A549 (cell line): ENCODE data around the gene PNPLA7. TPM values are rescaled to one million over a fixed set of nuclear protein-coding genes. Genes with fewer than 3 reads are reported as not detected.

Experiments
- ATAC-seq, 2 experiments: fragments of 200-7000 bp in 1 of 2; fragments of >200 bp in 1 of 2; cut with Nextera tagmentation in 1 of 2; cut with Tn5 transposase in 1 of 2; 3 replicates each; pipeline versions ENCODE4 v1.8.0 to v1.9.1; 2018 to 2020; ENCODE audit warnings: mild to moderate bottlenecking in 1 of 2, moderate library complexity in 1 of 2
- CTCF ChIA-PET: fragments of 300-600 bp; sonication (Branson Sonifier 250); formaldehyde crosslinking; extraction: SDS; loops from one replicate; lab custom pipeline; 2021; ENCODE audit warnings: antibody characterized with exemption, inconsistent platforms; lab: Yijun Ruan, JAX
- POLR2A ChIA-PET: fragments of 350-600 bp; formaldehyde crosslinking; extraction: SDS; loops from one replicate; lab custom pipeline; 2021; ENCODE audit warnings: antibody characterized with exemption, inconsistent platforms; lab: Yijun Ruan, JAX
- DNase-seq, 2 experiments: peaks; one replicate each; pipeline versions ENCODE4 v3.0.0 to v3.0.0-alpha.2; 2011 to 2016; ENCODE audit warnings: low read depth in 1 of 2, low spot score in 1 of 2
- FAIRE-seq: peaks from 2 replicates; lab custom pipeline; 2011; peaks lifted over from hg19 to GRCh38; lab: Jason Lieb, UNC
- H3K27ac ChIP-seq, 2 experiments: fragments of >200 bp; sonication (Bioruptor Twin); formaldehyde crosslinking; 3 replicates each; pipeline ENCODE4 v1.5.1; 2016 to 2017
- H3K4me1 ChIP-seq: fragments of >200 bp; sonication (Bioruptor Twin); formaldehyde crosslinking; 3 replicates; pipeline ENCODE4 v1.6.1; 2016
- H3K4me2 ChIP-seq: fragments of >200 bp; sonication (Bioruptor Twin); formaldehyde crosslinking; 3 replicates; pipeline ENCODE4 v1.6.1; 2016
- H3K4me3 ChIP-seq: fragments of >200 bp; sonication (Bioruptor Twin); formaldehyde crosslinking; 3 replicates; pipeline ENCODE4 v1.5.1; 2016
- H3K9me3 ChIP-seq: fragments of >200 bp; sonication (Bioruptor Twin); formaldehyde crosslinking; 3 replicates; pipeline ENCODE4 v1.6.1; 2016
- ATOH8 ChIP-seq: fragments of 250-450 bp; sonication (Bioruptor Pico); IDR thresholded peaks from 2 replicates; pipeline ENCODE4 v1.5.0; 2020; ENCODE audit warnings: low read depth, mild to moderate bottlenecking, moderate library complexity
- BCL3 ChIP-seq: fragments of >200 bp; sonication (Bioruptor Twin); formaldehyde crosslinking; IDR thresholded peaks from 3 replicates; pipeline ENCODE4 v1.6.1; 2016
- BHLHE40 ChIP-seq: IDR thresholded peaks from 2 replicates; pipeline ENCODE4 v1.6.1; 2012; ENCODE audit warnings: low read depth, low read length, inconsistent platforms
- CBX2 ChIP-seq: fragments of 200-600 bp; sonication (generic); IDR thresholded peaks from 2 replicates; pipeline ENCODE4 v1.6.1; 2016; ENCODE audit warnings: low read depth, mild to moderate bottlenecking, borderline replicate concordance
- CTCF ChIP-seq: fragments of >200 bp; sonication (Bioruptor Twin); formaldehyde crosslinking; IDR thresholded peaks from 3 replicates; pipeline ENCODE4 v1.5.1; 2016
- ESRRA ChIP-seq: fragments of 150-350 bp; IDR thresholded peaks from 2 replicates; pipeline ENCODE4 v1.6.1; 2014; ENCODE audit warnings: mild to moderate bottlenecking, low read length, borderline replicate concordance
- FOSB ChIP-seq: fragments of 250-450 bp; sonication (Bioruptor Pico); IDR thresholded peaks from 2 replicates; pipeline ENCODE4 v1.5.0; 2020; ENCODE audit warnings: mild to moderate bottlenecking, moderate library complexity
- HEYL ChIP-seq: fragments of 250-450 bp; sonication (Bioruptor Pico); IDR thresholded peaks from 2 replicates; pipeline ENCODE4 v1.8.0; 2021; ENCODE audit warnings: mild to moderate bottlenecking, moderate library complexity
- HOXB13 ChIP-seq: fragments of 250-450 bp; sonication (Bioruptor Pico); IDR thresholded peaks from 2 replicates; pipeline ENCODE4 v1.5.0; 2020; ENCODE audit warnings: low read depth, mild to moderate bottlenecking, moderate library complexity
- MAX ChIP-seq: IDR thresholded peaks from 2 replicates; pipeline ENCODE4 v1.6.1; 2012
- MAZ ChIP-seq: fragments of 150-350 bp; IDR thresholded peaks from 2 replicates; pipeline ENCODE4 v1.6.1; 2014; ENCODE audit warnings: antibody characterized with exemption, low read depth, low read length, borderline replicate concordance
- NPAS2 ChIP-seq: fragments of 250-450 bp; sonication (Bioruptor Pico); IDR thresholded peaks from 2 replicates; pipeline ENCODE4 v1.8.0; 2022; ENCODE audit warnings: mild to moderate bottlenecking, moderate library complexity, borderline replicate concordance
- PHF8 ChIP-seq: fragments of 200-600 bp; sonication (generic); IDR thresholded peaks from 2 replicates; pipeline ENCODE4 v1.6.1; 2016; ENCODE audit warnings: low read depth, mild to moderate bottlenecking, antibody characterized with exemption, moderate library complexity, borderline replicate concordance
- TP53 ChIP-seq: fragments of 250-450 bp; sonication (Bioruptor Pico); IDR thresholded peaks from 2 replicates; pipeline ENCODE4 v1.5.0; 2021; ENCODE audit warnings: mild to moderate bottlenecking, moderate library complexity
- ZC3H11A ChIP-seq: fragments of 450-650 bp; IDR thresholded peaks from 2 replicates; pipeline ENCODE4 v1.6.1; 2014; ENCODE audit warnings: antibody characterized with exemption, mild to moderate bottlenecking
- WGBS: methylation state at CpG from one replicate; pipeline ENCODE4 v1.1.6; 2017; ENCODE audit errors: missing lambda C conversion rate; 5-methylcytosine and 5-hydroxymethylcytosine counted together
- polyA plus RNA-seq, 4 experiments: library from polyadenylated mRNA; depleted of rRNA in 3 of 4; stranded (reverse); fragments of >200 nt; fragmentation: RNase III in 1 of 4; extraction: RNeasy Plus Mini Kit Qiagen cat#74134 plus additional on column Dnase treatment in 1 of 4; gene quantifications; 2 replicates in 3 of 4; 3 replicates in 1 of 4; pipeline ENCODE4 v1.2.3, GENCODE V29; 2011 to 2017
- TF ChIP-seq, protein P1 (sequence below): fragments of 150-350 bp; IDR thresholded peaks from 2 replicates; pipeline ENCODE4 v1.6.1; 2014; ENCODE audit warnings: low read depth, mild to moderate bottlenecking, low read length

The PNPLA7 gene
- polyA plus RNA-seq, 2 of the 4 experiments (the other 2 are of a cell fraction), result 0.31 to 1.1 TPM

GRCh38 chr9:137453643-137454081 lies 96.5 kb downstream of the PNPLA7 start:
- Histone ChIP-seq H3K4me1 (peaks cover 33% of the 10 kb centered on the region), H3K4me3 (no peak overlapping the region), H3K27ac (no peak overlapping the region), H3K4me2 (no peak overlapping the region), H3K9me3 (no peaks in the 10 kb centered on the region)
- 86% methylated on average over 21 of the region's 25 CpGs for WGBS
- TF ChIP-seq NPAS2 (no peak), MAX (no peak), ATOH8 (CRISPR knock-in tag) (no peak), CBX2 (no peak), BHLHE40 (no peak), HEYL (CRISPR knock-in tag) (no peak), TP53 (CRISPR knock-in tag) (no peak), ESRRA (no peak), HOXB13 (no peak)
- TF ChIP-seq, protein P1, sequence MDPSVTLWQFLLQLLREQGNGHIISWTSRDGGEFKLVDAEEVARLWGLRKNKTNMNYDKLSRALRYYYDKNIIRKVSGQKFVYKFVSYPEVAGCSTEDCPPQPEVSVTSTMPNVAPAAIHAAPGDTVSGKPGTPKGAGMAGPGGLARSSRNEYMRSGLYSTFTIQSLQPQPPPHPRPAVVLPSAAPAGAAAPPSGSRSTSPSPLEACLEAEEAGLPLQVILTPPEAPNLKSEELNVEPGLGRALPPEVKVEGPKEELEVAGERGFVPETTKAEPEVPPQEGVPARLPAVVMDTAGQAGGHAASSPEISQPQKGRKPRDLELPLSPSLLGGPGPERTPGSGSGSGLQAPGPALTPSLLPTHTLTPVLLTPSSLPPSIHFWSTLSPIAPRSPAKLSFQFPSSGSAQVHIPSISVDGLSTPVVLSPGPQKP, result no peak
- ATAC-seq (peak in 1 of 2 experiments; percentile 62; a peak in 3 of 6 replicates), FAIRE-seq (no peak), DNase-seq (peak; percentile 43 to 57)
- ChIA-PET POLR2A (no interaction called here), CTCF (interaction anchor here (1.4 to 5.8 kb wide), 4 partner anchors 9 to 166 kb away, joined by 3 to 35 read pairs (median 11); partner anchors contain the start of genes EXD3 and NOXA1)

- no peak for FAIRE-seq
- POLR2A ChIA-PET, result no interaction called here
- TF ChIP-seq ZC3H11A (no peak), FOSB (CRISPR knock-in tag) (no peak), HOXB13 (no peak), PHF8 (no peak), MAZ (no peak), BCL3 (no peak), CTCF (no peak)
- TF ChIP-seq, all 56 proteins: peak for 0
- Histone ChIP-seq H3K4me3 (no peak overlapping the region), H3K4me2 (no peak overlapping the region), H3K9me3 (no peaks in the 10 kb centered on the region), H3K27ac (no peak overlapping the region), H3K4me1 (peaks cover 29% of the 10 kb centered on the region)
- WGBS, result 95% methylated on average over 21 of the region's 43 CpGs
- CTCF ChIA-PET, result interaction anchor here (0.9 to 5.8 kb wide), 5 partner anchors 8 to 166 kb away, joined by 3 to 35 read pairs (median 8); partner anchors contain the start of genes ENTPD8, EXD3 and NOXA1
- ATAC-seq, result no peak
- DNase-seq, result no peak
Observed at GRCh38 chr9:137452761-137453642, 97.2 kb downstream of the PNPLA7 start.
